K562 (cell line): ENCODE data around the gene SHB. TPM values are rescaled to one million over a fixed set of nuclear protein-coding genes. Genes with fewer than 3 reads are reported as not detected.

Source experiments
- ATF1 ChIP-seq, 2 experiments: fragments of 450-650 bp in 1 of 2; IDR thresholded peaks; 2 replicates each; pipeline ENCODE4 v1.6.1; 2016; ENCODE audit warnings: missing compliant biosample characterization in 1 of 2, missing genetic modification characterization in 1 of 2
- CEBPB ChIP-seq: fragments of 450-650 bp; IDR thresholded peaks from 2 replicates; pipeline ENCODE4 v1.6.1; 2016; ENCODE audit warnings: missing genetic modification characterization, missing compliant biosample characterization
- CHD4 ChIP-seq: fragments of 200-600 bp; sonication (generic); IDR thresholded peaks from 3 replicates; pipeline ENCODE4 v1.6.1; 2012; ENCODE audit warnings: low read depth, mild to moderate bottlenecking, mixed read lengths, low read length, inconsistent platforms; ENCODE audit not compliant: insufficient read depth, insufficient replicate concordance, poor library complexity, severe bottlenecking
- CREB1 ChIP-seq, 2 experiments: sonication (generic) in 1 of 2; formaldehyde crosslinking in 1 of 2; IDR thresholded peaks; 2 replicates each; pipeline versions ENCODE4 v1.6.1 to v1.8.0; 2012 to 2022; ENCODE audit warnings: inconsistent platforms in 1 of 2, mild to moderate bottlenecking in 1 of 2, missing genetic modification reagents in 1 of 2, moderate library complexity in 1 of 2
- CREM ChIP-seq: IDR thresholded peaks from 2 replicates; pipeline ENCODE4 v1.6.1; 2014; ENCODE audit warnings: antibody characterized with exemption, low read depth
- CTBP1 ChIP-seq: fragments of 450-650 bp; IDR thresholded peaks from 2 replicates; pipeline ENCODE4 v1.6.1; 2016; ENCODE audit warnings: borderline replicate concordance
- DPF2 ChIP-seq: fragments of 450-650 bp; IDR thresholded peaks from 2 replicates; pipeline ENCODE4 v1.6.1; 2016
- HNRNPL ChIP-seq: fragments of 200-400 bp; formaldehyde crosslinking; IDR thresholded peaks from 2 replicates; pipeline ENCODE4 v1.6.1; 2017; ENCODE audit warnings: low read depth, mild to moderate bottlenecking, low read length
- HOMEZ ChIP-seq: fragments of 250-450 bp; sonication (Bioruptor Pico); IDR thresholded peaks from 2 replicates; pipeline ENCODE4 v1.4.0; 2020; ENCODE audit warnings: mild to moderate bottlenecking, moderate library complexity
- NRF1 ChIP-seq, 2 experiments: fragments of 450-650 bp; IDR thresholded peaks in 1 of 2; conservative IDR thresholded peaks in 1 of 2; 2 replicates each; pipeline ENCODE4 v1.6.1; 2014; ENCODE audit warnings: mild to moderate bottlenecking in 2 of 2
- PHB ChIP-seq: fragments of 250-450 bp; sonication (Bioruptor Pico); IDR thresholded peaks from 2 replicates; pipeline ENCODE4 v1.5.0; 2021
- RCOR1 ChIP-seq, 2 experiments: IDR thresholded peaks; 2 replicates each; pipeline ENCODE4 v1.6.1; 2012; ENCODE audit warnings: low read depth in 2 of 2, low read length in 2 of 2, borderline replicate concordance in 1 of 2, improper control_type of control experiment in 1 of 2
- THRB ChIP-seq: fragments of 450-650 bp; formaldehyde crosslinking; conservative IDR thresholded peaks from 2 replicates; pipeline ENCODE4 v1.4.0; 2022; ENCODE audit warnings: mild to moderate bottlenecking, missing genetic modification characterization
- U2AF2 ChIP-seq: fragments of 200-400 bp; formaldehyde crosslinking; optimal IDR thresholded peaks from 2 replicates; pipeline ENCODE3; 2017; ENCODE audit warnings: low read depth, mild to moderate bottlenecking, low read length
- XRCC4 ChIP-seq: IDR thresholded peaks from one replicate; pipeline ENCODE4 v1.6.1; 2011; ENCODE audit not compliant: insufficient read depth, insufficient read length; ENCODE audit errors: extremely low read depth
- ZBTB8A ChIP-seq: fragments of 450-650 bp; IDR thresholded peaks from 2 replicates; pipeline ENCODE4 v1.6.1; 2018; ENCODE audit warnings: mild to moderate bottlenecking, moderate library complexity; ENCODE audit not compliant: partially characterized antibody
- ZEB2 ChIP-seq: fragments of 450-650 bp; IDR thresholded peaks from 2 replicates; pipeline ENCODE4 v1.6.1; 2016
- ZFPM2 ChIP-seq: fragments of 250-450 bp; sonication (Bioruptor Pico); IDR thresholded peaks from 2 replicates; pipeline ENCODE4 v1.5.1; 2022; ENCODE audit warnings: mild to moderate bottlenecking
- ZNF121 ChIP-seq: sonication (generic); formaldehyde crosslinking; conservative IDR thresholded peaks from 2 replicates; pipeline ENCODE4 v1.8.0; 2022; ENCODE audit warnings: missing genetic modification reagents
- ZNF124 ChIP-seq: sonication (generic); formaldehyde crosslinking; IDR thresholded peaks from 2 replicates; pipeline ENCODE4 v1.8.1; 2022; ENCODE audit warnings: missing genetic modification reagents
- ZNF79 ChIP-seq: fragments of 250-450 bp; sonication (Bioruptor Pico); IDR thresholded peaks from 2 replicates; pipeline ENCODE4 v1.4.0; 2020; ENCODE audit warnings: low read depth, mild to moderate bottlenecking, moderate library complexity
- polyA plus RNA-seq, 8 experiments: library from polyadenylated mRNA; depleted of rRNA in 4 of 8; stranded (reverse) in 5 of 8; unstranded in 3 of 8; fragments of >200 nt; fragmentation: Nextera tagmentation in 2 of 8; fragmentation: Illumina TruSeq in 1 of 8; extraction: Ambion mirVana in 2 of 8; extraction: Trizol in 1 of 8; gene quantifications; 2 replicates each; pipeline versions ENCODE4 v1.2.1 to v1.2.3, GENCODE V29; 2011 to 2014; ENCODE audit warnings: inconsistent platforms in 1 of 8, missing spikeins in 1 of 8
- total RNA-seq, 7 experiments: library from RNA; depleted of rRNA in 6 of 7; stranded (reverse); fragments of >200 nt in 6 of 7; fragmentation: Illumina TruSeq in 2 of 7; extraction: Trizol in 2 of 7; gene quantifications; 2 replicates each; pipeline versions ENCODE4 v1.2.1 to v1.2.3, GENCODE V29; 2011 to 2021; ENCODE audit warnings: low replicate concordance in 1 of 7
- TF ChIP-seq, protein P1 (sequence below), 2 experiments: fragments of 450-650 bp in 1 of 2; IDR thresholded peaks; 2 replicates each; pipeline ENCODE4 v1.6.1; 2011 to 2017; ENCODE audit warnings: low read depth in 2 of 2, antibody characterized with exemption in 1 of 2, borderline replicate concordance in 1 of 2, low read length in 1 of 2, mild to moderate bottlenecking in 1 of 2, mixed read lengths in 1 of 2; ENCODE audit not compliant: control insufficient read depth in 1 of 2

SHB gene
- total and polyA plus RNA-seq, 9 of the 15 experiments (the other 6 are each of a cell fraction or from before 2014, with no cell fraction given), result 0.78 to 16.0 (median 5.3) TPM

GRCh38 chr9:37984672-37985611 lies 84.1 kb downstream of the SHB start (continued):
- TF ChIP-seq NRF1 (conservative IDR thresholded peaks at IDR 0.05 in 1 of 2, IDR thresholded peaks at IDR 0.05 in 1 of 2) (peak; percentile 37 to 48; a peak in 2 of 4 replicates), DPF2 (peak; percentile 30; the same call in 1 of the 2 replicates), CTBP1 (peak; percentile 77), PHB (no peak), ZNF121 (no peak), U2AF2 (no peak), CHD4 (peak; percentile 59), CREB1 (IDR thresholded peaks at IDR 0.05) (no peak), CREB1 (CRISPR knock-in tag; IDR thresholded peaks at IDR 0.05) (no peak), ZNF124 (CRISPR knock-in tag) (no peak), ZEB2 (no peak), XRCC4 (no peak), RCOR1 (IDR thresholded peaks at IDR 0.05; ENCODE audit: borderline replicate concordance in 1 of 2, low read depth in 2 of 2, low read length in 2 of 2) (peak in 1 of 2 experiments; percentile 57; a peak in 1 of 4 replicates), ZNF79 (CRISPR knock-in tag) (no peak), HOMEZ (CRISPR knock-in tag) (no peak), ATF1 (CRISPR knock-in tag; IDR thresholded peaks at IDR 0.05) (no peak), ATF1 (tag; IDR thresholded peaks at IDR 0.05) (peak; percentile 51), HNRNPL (no peak), THRB (CRISPR knock-in tag) (no peak), ZFPM2 (no peak), ZBTB8A (no peak), CREM (peak; percentile 59; the same call in 1 of the 2 replicates), CEBPB (tag) (no peak)
- TF ChIP-seq, protein P1, sequence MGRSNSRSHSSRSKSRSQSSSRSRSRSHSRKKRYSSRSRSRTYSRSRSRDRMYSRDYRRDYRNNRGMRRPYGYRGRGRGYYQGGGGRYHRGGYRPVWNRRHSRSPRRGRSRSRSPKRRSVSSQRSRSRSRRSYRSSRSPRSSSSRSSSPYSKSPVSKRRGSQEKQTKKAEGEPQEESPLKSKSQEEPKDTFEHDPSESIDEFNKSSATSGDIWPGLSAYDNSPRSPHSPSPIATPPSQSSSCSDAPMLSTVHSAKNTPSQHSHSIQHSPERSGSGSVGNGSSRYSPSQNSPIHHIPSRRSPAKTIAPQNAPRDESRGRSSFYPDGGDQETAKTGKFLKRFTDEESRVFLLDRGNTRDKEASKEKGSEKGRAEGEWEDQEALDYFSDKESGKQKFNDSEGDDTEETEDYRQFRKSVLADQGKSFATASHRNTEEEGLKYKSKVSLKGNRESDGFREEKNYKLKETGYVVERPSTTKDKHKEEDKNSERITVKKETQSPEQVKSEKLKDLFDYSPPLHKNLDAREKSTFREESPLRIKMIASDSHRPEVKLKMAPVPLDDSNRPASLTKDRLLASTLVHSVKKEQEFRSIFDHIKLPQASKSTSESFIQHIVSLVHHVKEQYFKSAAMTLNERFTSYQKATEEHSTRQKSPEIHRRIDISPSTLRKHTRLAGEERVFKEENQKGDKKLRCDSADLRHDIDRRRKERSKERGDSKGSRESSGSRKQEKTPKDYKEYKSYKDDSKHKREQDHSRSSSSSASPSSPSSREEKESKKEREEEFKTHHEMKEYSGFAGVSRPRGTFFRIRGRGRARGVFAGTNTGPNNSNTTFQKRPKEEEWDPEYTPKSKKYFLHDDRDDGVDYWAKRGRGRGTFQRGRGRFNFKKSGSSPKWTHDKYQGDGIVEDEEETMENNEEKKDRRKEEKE (IDR thresholded peaks at IDR 0.05; ENCODE audit: borderline replicate concordance in 1 of 2, control insufficient read depth in 1 of 2, low read depth in 2 of 2, low read length in 1 of 2), result no peak
